Measurements from ENCODE around the gene HSPG2.
"Not testable (repeated sequence)": the region's sequence is repeated elsewhere in the genome, so short reads cannot be mapped to it uniquely, and the experiment has no call there.

The HSPG2 gene

GRCh38 chr1:21783679-21784603 is 153.2 kb downstream of the HSPG2 start:
- DNase-seq (ENCODE audit: low spot score), result peak; percentile 47

DNA sequence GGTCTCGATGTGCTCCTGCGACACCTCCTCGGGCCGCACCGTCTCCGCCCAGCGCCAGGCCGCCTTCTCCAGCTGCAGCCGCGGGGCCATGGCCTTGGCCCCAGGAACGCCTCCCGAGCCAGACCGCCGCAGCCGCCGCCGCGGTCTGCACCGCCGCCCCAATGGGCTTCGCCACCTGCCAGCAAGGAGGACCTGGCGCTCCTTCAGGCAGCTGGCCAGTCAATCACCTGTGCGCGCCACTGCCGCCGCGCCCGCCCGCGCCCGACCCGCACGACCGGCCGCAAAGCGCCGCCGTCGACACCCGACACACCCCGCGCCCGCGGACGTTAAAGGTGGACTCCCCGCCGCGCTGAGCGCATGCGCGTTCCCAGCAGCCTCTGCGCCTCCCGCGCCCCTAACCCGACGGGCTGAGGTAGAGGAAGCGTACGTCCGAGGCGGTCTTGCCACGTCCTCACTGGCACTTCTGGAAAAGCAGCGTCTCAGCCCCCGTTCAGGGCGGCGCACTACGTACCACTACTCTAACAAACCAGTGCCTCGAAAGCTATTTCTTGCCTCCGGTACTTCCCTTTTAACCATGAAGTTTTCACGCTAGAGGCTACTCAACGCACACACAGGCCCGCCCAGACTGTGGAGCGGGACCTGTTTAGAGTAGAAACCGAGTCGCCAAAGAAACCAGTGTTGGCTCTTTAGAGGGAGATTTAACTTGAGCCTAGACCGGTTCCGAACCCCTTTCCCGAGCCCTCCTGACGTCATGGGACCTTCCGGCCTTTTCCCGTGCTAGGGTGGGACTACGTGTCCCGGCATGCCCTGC is 154.0 kb downstream of the HSPG2 start, which contains the start of gene USP48:
USP48 (minus strand) TSS at position 282 of the 811 bp plus-strand sequence; CDS start at position 90, 192 bp downstream.
- DNase-seq (ENCODE audit: low spot score), result peak; percentile 98

GRCh38 chr1:21782349-21782867 is 154.7 kb downstream of the HSPG2 start:
- peak; percentile 46 for DNase-seq (ENCODE audit: low spot score)

GRCh38 chr1:21781815-21782348 is 155.2 kb downstream of the HSPG2 start:
- peak; percentile 61 for DNase-seq (ENCODE audit: low spot score)

GRCh38 chr1:21779613-21780521 is 157.2 kb downstream of the HSPG2 start:
- no peak for DNase-seq (ENCODE audit: low spot score)

- DNase-seq (ENCODE audit: low spot score), result no peak
Observed at GRCh38 chr1:21778405-21778727, 158.7 kb downstream of the HSPG2 start.

- not testable (repeated sequence) for DNase-seq (ENCODE audit: low spot score)
Observed at GRCh38 chr1:21776925-21777324, 160.2 kb downstream of the HSPG2 start.

DNA sequence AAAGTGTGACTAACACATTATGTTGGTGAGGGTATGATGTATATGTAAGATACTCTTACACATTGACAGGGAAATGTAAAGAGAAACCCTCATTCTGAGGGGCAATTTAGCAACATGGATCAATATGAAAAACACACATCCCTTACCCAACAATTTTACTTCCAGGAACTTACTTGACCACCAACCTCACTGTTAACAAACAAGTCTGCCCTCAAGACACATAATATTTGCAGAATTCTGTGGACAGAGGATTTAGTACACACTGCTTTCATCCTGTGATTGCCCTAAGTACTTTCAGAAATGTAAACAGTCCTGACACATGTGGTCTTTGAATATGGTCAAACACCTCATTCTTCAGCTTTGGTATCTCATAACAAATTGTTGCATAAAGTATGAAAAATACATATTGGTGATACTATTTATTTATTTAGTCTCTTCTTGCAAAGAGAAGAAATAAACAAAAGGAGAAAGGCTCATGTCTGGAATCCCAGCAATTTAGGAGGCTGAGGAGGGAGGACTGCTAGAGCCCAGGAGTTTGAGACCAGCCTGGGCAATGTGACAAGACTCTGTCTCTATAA is 161.0 kb downstream of the HSPG2 start:
- DNase-seq (ENCODE audit: low spot score), result no peak

- no peak for DNase-seq (ENCODE audit: low spot score)
Observed at GRCh38 chr1:21775550-21775914, 161.6 kb downstream of the HSPG2 start.

DNA sequence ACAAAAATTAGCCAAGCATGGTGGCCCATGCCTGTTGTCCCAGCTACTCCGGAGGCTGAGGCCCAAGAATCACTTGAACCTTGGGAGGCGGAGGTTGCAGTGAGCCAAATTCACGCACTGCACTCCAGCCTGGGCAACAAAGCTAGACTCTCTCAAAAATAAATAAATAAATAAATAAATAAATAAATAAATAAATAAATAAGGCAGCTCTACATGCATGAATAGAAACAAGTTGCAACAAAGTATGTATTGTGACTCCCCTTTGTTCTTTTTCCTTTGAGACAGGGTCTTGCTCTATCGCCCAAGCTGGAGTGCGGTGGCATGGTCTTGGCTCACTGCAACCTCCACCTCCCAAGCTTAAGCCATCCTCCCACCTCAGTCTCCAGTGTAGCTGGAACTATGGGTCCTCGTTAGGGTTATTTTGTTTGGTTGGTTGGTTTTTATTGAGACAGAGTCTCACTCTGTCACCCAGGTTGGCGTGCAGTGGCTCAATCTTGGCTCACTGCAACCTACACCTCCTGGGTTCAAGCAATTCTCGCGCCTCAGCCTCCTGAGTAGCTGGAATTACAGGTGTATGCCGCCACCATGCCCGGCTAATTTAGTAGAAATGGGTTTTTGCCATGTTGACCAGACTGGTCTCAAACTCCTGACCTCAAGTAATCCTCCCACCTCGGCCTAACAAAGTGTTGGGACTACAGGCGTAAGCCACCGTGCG is 162.1 kb downstream of the HSPG2 start:
- DNase-seq (ENCODE audit: low spot score), result no peak

DNA sequence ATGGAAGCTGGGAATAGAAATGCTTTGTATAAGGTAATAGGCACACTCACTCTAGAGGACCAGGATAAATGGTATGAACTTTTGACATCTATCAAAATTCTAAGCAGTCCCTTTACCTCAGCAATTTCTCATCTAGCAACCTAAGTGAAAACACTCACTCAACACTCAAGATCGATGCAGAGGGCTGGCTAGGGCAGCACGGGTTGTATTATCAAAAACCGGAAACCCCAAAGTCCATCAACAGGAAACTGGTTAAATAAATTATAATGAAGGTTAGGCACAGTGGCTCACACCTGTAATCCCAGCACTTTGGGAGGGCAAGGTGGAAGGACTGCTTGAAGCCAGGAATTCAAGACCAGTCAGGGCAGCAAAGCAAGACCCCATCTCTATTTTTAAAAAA is 163.5 kb downstream of the HSPG2 start:
- DNase-seq (ENCODE audit: low spot score), result no peak

Measured in GM03348 (cell line).